GM23338 (cell line): ENCODE results near the gene KCNMA1. TPM values are rescaled to one million over a fixed set of nuclear protein-coding genes. Genes with fewer than 3 reads are reported as not detected.

Experiments used
- ATAC-seq: fragments of 200-7000 bp; cut with Tn5 transposase; 3 replicates; pipeline ENCODE4 v1.9.1; 2020
- DNase-seq: peaks from one replicate; pipeline ENCODE4 v3.0.0-alpha.2; 2015; ENCODE audit warnings: low spot score
- H2AFZ ChIP-seq: fragments of 200-600 bp; sonication (generic); 2 replicates; pipeline ENCODE4 v1.8.0; 2016; ENCODE audit warnings: antibody characterized with exemption, mild to moderate bottlenecking, moderate library complexity
- H3F3A ChIP-seq: fragments of 200-600 bp; sonication (generic); replicated peaks from 2 replicates; pipeline ENCODE4 v1.8.0; 2017; ENCODE audit warnings: antibody characterized with exemption, mixed run types, low read depth
- H3K27ac ChIP-seq: fragments of 200-600 bp; sonication (generic); 2 replicates; pipeline ENCODE4 v1.6.1; 2016; ENCODE audit warnings: low read depth
- H3K27me3 ChIP-seq: fragments of 200-600 bp; sonication (generic); 2 replicates; pipeline ENCODE4 v1.8.0; 2016; ENCODE audit warnings: mild to moderate bottlenecking, mixed run types, moderate library complexity; ENCODE audit not compliant: insufficient read depth
- H3K36me3 ChIP-seq: fragments of 200-600 bp; sonication (generic); 2 replicates; pipeline ENCODE4 v1.8.0; 2016; ENCODE audit warnings: mild to moderate bottlenecking; ENCODE audit not compliant: insufficient read depth
- H3K4me1 ChIP-seq: fragments of 200-600 bp; sonication (generic); 2 replicates; pipeline ENCODE4 v1.8.0; 2016; ENCODE audit warnings: mild to moderate bottlenecking, moderate library complexity; ENCODE audit not compliant: insufficient read depth
- H3K4me2 ChIP-seq: fragments of 200-600 bp; sonication (generic); 2 replicates; pipeline ENCODE4 v1.7.1; 2017; ENCODE audit warnings: mixed run types
- H3K4me3 ChIP-seq: fragments of 200-600 bp; sonication (generic); 2 replicates; pipeline ENCODE4 v1.6.1; 2016; ENCODE audit warnings: mixed run types
- H3K79me2 ChIP-seq: fragments of 200-600 bp; sonication (generic); replicated peaks from 2 replicates; pipeline ENCODE4 v1.8.0; 2017; ENCODE audit warnings: mild to moderate bottlenecking; ENCODE audit not compliant: insufficient read depth
- H3K9me2 ChIP-seq: fragments of 200-600 bp; sonication (generic); 2 replicates; pipeline ENCODE4 v1.8.0; 2017; ENCODE audit not compliant: insufficient read depth
- H4K20me1 ChIP-seq: fragments of 200-600 bp; sonication (generic); replicated peaks from 2 replicates; pipeline ENCODE4 v1.8.0; 2017; ENCODE audit warnings: mild to moderate bottlenecking; ENCODE audit not compliant: insufficient read depth
- H3K27ac Mint-ChIP-seq: 2 replicates; pipeline ENCODE4 v1.8.0; 2020; ENCODE audit warnings: inconsistent platforms, mild to moderate bottlenecking, moderate library complexity, mixed read lengths
- H3K27me3 Mint-ChIP-seq: 3 replicates; pipeline ENCODE4 v1.8.0; 2022; ENCODE audit warnings: low read depth, mild to moderate bottlenecking, moderate library complexity, mixed read lengths, inconsistent platforms; ENCODE audit not compliant: insufficient read depth, poor library complexity
- H3K36me3 Mint-ChIP-seq: 3 replicates; pipeline ENCODE4 v1.8.0; 2021; ENCODE audit warnings: low read depth, mild to moderate bottlenecking, inconsistent platforms, moderate library complexity, mixed read lengths
- H3K4me1 Mint-ChIP-seq: 3 replicates; pipeline ENCODE4 v1.8.0; 2020; ENCODE audit warnings: mild to moderate bottlenecking, inconsistent platforms, mixed read lengths
- H3K4me3 Mint-ChIP-seq: 3 replicates; pipeline ENCODE4 v1.8.0; 2021; ENCODE audit warnings: moderate library complexity, mild to moderate bottlenecking, inconsistent platforms, mixed read lengths
- H3K9me3 Mint-ChIP-seq: 3 replicates; pipeline ENCODE4 v1.8.0; 2020; ENCODE audit warnings: moderate library complexity, mild to moderate bottlenecking, inconsistent platforms, mixed read lengths
- EZH2 ChIP-seq: fragments of 200-600 bp; sonication (generic); IDR thresholded peaks from one replicate; pipeline ENCODE4 v1.8.0; 2017; ENCODE audit warnings: antibody characterized with exemption, mild to moderate bottlenecking, low read depth; ENCODE audit not compliant: unreplicated experiment
- EZH2phosphoT487 ChIP-seq: fragments of 200-600 bp; sonication (generic); IDR thresholded peaks from one replicate; pipeline ENCODE4 v1.8.1; 2018; ENCODE audit warnings: antibody characterized with exemption; ENCODE audit not compliant: unreplicated experiment
- JUNB ChIP-seq: IDR thresholded peaks from one replicate; pipeline ENCODE4 v1.6.1; 2016; ENCODE audit warnings: antibody characterized with exemption; ENCODE audit not compliant: unreplicated experiment
- NANOG ChIP-seq: IDR thresholded peaks from 2 replicates; pipeline ENCODE4 v1.6.1; 2016; ENCODE audit warnings: antibody characterized with exemption, borderline replicate concordance
- POLR2AphosphoS5 ChIP-seq: IDR thresholded peaks from 2 replicates; pipeline ENCODE4 v1.6.1; 2016; ENCODE audit warnings: antibody characterized with exemption, low read depth
- polyA plus RNA-seq: library from polyadenylated mRNA; unstranded; fragments of >200 nt; fragmentation: Nextera tagmentation; extraction: Ambion mirVana; gene quantifications from 2 replicates; pipeline ENCODE4 v1.2.1, GENCODE V29; 2016
- total RNA-seq: library from RNA; depleted of rRNA; stranded (reverse); fragments of >200 nt; shearing (Covaris generic); gene quantifications from 2 replicates; pipeline ENCODE4 v1.2.3, GENCODE V29; 2014
- TF ChIP-seq, protein P1 (sequence below): IDR thresholded peaks from one replicate; pipeline ENCODE4 v1.6.1; 2018; ENCODE audit warnings: antibody characterized with exemption; ENCODE audit not compliant: unreplicated experiment
- TF ChIP-seq, protein P2 (sequence below), 2 experiments: fragments of 200-600 bp in 1 of 2; sonication (generic) in 1 of 2; conservative IDR thresholded peaks; 2 replicates each; pipeline versions ENCODE4 v1.5.1 to v1.6.1; 2016 to 2017; ENCODE audit warnings: antibody characterized with exemption in 2 of 2, low read depth in 2 of 2, mild to moderate bottlenecking in 2 of 2, moderate library complexity in 1 of 2

Gene KCNMA1
- total and polyA plus RNA-seq, 2 experiments from 2014 or later: 8.2 to 9.0 TPM

DNA sequence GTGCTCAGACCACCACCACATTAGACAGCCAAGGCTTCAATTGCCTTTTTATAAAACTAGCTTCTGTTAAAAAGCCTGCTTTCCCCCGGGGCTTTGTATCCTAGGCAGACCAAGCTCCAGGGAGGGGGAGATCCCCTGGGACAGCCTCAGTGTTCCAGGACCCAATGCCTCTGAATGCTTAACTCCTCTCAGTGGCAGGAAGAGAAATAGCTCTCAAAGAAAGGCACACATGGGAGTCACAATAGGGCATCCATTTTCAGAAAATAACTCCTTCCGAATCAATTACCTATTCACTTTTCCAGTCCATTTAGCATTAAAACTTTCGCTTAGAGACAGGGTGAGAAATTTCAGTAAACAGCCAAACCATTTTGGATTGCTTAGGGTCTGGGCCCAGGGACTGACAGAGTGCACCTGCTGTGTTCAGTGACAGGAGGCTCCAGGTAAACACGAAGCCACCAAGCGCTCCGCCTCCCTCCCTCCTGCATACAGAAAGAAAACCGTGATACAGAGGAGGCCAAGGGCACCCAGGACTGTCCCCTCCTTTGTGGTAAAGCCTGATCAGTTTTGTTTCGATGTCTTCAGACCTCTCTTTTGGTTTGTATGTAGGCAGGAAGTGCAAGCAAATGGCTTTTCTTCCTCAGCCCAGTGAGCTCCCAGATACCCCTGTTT lies 599.7 kb downstream of the KCNMA1 start (continued):
- TF ChIP-seq, protein P1, sequence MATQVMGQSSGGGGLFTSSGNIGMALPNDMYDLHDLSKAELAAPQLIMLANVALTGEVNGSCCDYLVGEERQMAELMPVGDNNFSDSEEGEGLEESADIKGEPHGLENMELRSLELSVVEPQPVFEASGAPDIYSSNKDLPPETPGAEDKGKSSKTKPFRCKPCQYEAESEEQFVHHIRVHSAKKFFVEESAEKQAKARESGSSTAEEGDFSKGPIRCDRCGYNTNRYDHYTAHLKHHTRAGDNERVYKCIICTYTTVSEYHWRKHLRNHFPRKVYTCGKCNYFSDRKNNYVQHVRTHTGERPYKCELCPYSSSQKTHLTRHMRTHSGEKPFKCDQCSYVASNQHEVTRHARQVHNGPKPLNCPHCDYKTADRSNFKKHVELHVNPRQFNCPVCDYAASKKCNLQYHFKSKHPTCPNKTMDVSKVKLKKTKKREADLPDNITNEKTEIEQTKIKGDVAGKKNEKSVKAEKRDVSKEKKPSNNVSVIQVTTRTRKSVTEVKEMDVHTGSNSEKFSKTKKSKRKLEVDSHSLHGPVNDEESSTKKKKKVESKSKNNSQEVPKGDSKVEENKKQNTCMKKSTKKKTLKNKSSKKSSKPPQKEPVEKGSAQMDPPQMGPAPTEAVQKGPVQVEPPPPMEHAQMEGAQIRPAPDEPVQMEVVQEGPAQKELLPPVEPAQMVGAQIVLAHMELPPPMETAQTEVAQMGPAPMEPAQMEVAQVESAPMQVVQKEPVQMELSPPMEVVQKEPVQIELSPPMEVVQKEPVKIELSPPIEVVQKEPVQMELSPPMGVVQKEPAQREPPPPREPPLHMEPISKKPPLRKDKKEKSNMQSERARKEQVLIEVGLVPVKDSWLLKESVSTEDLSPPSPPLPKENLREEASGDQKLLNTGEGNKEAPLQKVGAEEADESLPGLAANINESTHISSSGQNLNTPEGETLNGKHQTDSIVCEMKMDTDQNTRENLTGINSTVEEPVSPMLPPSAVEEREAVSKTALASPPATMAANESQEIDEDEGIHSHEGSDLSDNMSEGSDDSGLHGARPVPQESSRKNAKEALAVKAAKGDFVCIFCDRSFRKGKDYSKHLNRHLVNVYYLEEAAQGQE: no peak
- TF ChIP-seq JUNB (no peak), POLR2AphosphoS5 (no peak), NANOG (no peak), EZH2 (no peak), EZH2phosphoT487 (no peak)
- TF ChIP-seq, protein P2, sequence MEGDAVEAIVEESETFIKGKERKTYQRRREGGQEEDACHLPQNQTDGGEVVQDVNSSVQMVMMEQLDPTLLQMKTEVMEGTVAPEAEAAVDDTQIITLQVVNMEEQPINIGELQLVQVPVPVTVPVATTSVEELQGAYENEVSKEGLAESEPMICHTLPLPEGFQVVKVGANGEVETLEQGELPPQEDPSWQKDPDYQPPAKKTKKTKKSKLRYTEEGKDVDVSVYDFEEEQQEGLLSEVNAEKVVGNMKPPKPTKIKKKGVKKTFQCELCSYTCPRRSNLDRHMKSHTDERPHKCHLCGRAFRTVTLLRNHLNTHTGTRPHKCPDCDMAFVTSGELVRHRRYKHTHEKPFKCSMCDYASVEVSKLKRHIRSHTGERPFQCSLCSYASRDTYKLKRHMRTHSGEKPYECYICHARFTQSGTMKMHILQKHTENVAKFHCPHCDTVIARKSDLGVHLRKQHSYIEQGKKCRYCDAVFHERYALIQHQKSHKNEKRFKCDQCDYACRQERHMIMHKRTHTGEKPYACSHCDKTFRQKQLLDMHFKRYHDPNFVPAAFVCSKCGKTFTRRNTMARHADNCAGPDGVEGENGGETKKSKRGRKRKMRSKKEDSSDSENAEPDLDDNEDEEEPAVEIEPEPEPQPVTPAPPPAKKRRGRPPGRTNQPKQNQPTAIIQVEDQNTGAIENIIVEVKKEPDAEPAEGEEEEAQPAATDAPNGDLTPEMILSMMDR (conservative IDR thresholded peaks at IDR 0.05; ENCODE audit: low read depth in 2 of 2): no peak

DNA sequence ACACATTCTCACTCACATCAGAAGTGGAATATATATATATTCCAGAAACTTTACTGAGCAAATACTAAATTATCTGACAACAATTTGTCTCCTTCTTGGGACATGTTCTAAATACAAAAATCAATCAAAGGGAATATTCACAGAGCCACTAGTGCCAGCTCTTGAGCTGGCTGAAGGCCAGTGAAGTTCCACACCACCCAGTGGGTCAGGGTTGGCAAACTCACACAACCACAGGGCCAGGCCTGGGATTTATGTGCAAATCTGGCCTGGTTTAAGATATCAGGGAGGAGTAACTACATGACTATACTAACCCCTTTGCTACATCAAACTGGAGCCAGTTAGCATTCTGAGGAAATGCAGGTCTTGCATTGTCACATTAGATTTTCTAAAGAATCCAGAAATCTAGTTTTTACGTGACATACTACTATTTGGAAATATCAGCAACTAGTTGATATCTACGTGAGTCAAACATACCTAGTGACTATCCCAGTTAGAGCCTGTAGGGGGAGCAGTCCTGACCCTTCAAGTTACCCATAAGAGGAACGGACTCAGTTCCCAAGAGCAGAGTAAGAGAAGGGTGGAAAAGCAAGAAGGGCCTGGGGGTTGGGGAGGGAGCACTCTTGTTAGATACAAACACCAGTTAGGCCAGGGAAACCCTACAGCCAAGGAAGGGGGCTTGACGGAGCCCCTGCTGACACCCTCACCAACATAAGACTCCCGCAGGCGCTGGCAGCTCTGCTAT lies 600.4 kb downstream of the KCNMA1 start:
- H3K4me3 Mint-ChIP-seq: no peak overlapping the region

More for the DNA sequence above, 600.4 kb downstream of the KCNMA1 start:
- H3K27me3 Mint-ChIP-seq: peaks cover 2% of the 10 kb centered on the region
- Histone ChIP-seq H3K27ac (no peak overlapping the region), H3K27me3 (no peaks in the 10 kb centered on the region), H2AFZ (no peak overlapping the region), H4K20me1 (no peaks in the 10 kb centered on the region), H3K4me3 (no peak overlapping the region), H3K79me2 (no peaks in the 10 kb centered on the region), H3K4me1 (peaks cover 7% of the 10 kb centered on the region; the same call in 1 of the 2 replicates), H3F3A (no peaks in the 10 kb centered on the region), H3K9me2 (no peaks in the 10 kb centered on the region), H3K4me2 (no peak overlapping the region), H3K36me3 (no peaks in the 10 kb centered on the region)
- H3K27ac Mint-ChIP-seq: no peak overlapping the region
- H3K4me1 Mint-ChIP-seq: peaks cover 25% of the 10 kb centered on the region
- ATAC-seq (peak; percentile 90), DNase-seq (peak; percentile 86)
- no peaks in the 10 kb centered on the region for H3K36me3 Mint-ChIP-seq
- TF ChIP-seq, protein P2 (conservative IDR thresholded peaks at IDR 0.05; ENCODE audit: low read depth in 2 of 2): peak; percentile 73 to 85
- TF ChIP-seq EZH2phosphoT487: no peak
- no peaks in the 10 kb centered on the region for H3K9me3 Mint-ChIP-seq
